Activated T-helper 17 cell treated with anti-CD3 and anti-CD28 coated beads, Interleukin-2, amount 50 U/mL, for 72 hours (primary cell): ENCODE results near the gene SCD. TPM values are rescaled to one million over a fixed set of nuclear protein-coding genes. Genes with fewer than 3 reads are reported as not detected.
"Not testable (repeated sequence)": the region's sequence is repeated elsewhere in the genome, so short reads cannot be mapped to it uniquely, and the experiment has no call there.

ENCODE experiments used
- ATAC-seq: fragments of 150-1000 bp; cut with Tn5 transposase; replicated peaks from 2 replicates; pipeline ENCODE4 v1.10.0; 2021; ENCODE audit warnings: mild to moderate bottlenecking, moderate library complexity
- H3K27ac Mint-ChIP-seq: one replicate; pipeline ENCODE4 v1.8.0; 2022; ENCODE audit warnings: mixed read lengths
- H3K27me3 Mint-ChIP-seq: one replicate; pipeline ENCODE4 v1.8.0; 2022; ENCODE audit warnings: mixed read lengths
- H3K36me3 Mint-ChIP-seq: one replicate; pipeline ENCODE4 v1.8.0; 2022; ENCODE audit warnings: low read depth, mild to moderate bottlenecking, mixed read lengths
- H3K4me1 Mint-ChIP-seq: one replicate; pipeline ENCODE4 v1.8.0; 2022; ENCODE audit warnings: mixed read lengths
- H3K4me3 Mint-ChIP-seq: one replicate; pipeline ENCODE4 v1.8.0; 2022; ENCODE audit warnings: mild to moderate bottlenecking, mixed read lengths
- H3K9me3 Mint-ChIP-seq: one replicate; pipeline ENCODE4 v1.8.0; 2022; ENCODE audit warnings: mixed read lengths
- total RNA-seq, 2 donors: library from RNA; stranded (reverse); gene quantifications; one replicate each; pipeline ENCODE4 v1.2.3, GENCODE V29; 2022

Gene SCD
- 100 to 1,000 TPM in 1 of 2 donors, 10 to 100 TPM in 1; 99.1 to 160 TPM for total RNA-seq

DNA sequence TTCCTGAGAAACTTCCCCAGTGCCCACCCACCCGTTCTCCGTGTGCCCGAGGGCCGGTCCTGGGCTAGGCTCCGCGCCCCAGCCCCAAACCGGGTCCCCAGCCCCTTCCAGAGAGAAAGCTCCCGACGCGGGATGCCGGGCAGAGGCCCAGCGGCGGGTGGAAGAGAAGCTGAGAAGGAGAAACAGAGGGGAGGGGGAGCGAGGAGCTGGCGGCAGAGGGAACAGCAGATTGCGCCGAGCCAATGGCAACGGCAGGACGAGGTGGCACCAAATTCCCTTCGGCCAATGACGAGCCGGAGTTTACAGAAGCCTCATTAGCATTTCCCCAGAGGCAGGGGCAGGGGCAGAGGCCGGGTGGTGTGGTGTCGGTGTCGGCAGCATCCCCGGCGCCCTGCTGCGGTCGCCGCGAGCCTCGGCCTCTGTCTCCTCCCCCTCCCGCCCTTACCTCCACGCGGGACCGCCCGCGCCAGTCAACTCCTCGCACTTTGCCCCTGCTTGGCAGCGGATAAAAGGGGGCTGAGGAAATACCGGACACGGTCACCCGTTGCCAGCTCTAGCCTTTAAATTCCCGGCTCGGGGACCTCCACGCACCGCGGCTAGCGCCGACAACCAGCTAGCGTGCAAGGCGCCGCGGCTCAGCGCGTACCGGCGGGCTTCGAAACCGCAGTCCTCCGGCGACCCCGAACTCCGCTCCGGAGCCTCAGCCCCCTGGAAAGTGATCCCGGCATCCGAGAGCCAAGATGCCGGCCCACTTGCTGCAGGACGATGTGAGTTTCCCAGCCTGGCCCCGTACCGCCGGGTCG, at the start of gene SCD:
SCD (plus strand) TSS at position 469 of the 803 bp plus-strand sequence; CDS start at position 741, 272 bp downstream.
- Mint-ChIP-seq H3K27me3 (peaks cover 4% of the 10 kb centered on the region), H3K9me3 (no peaks in the 10 kb centered on the region), H3K27ac (peak within 1 kb of the TSS; percentile 95), H3K4me1 (peaks cover 37% of the 10 kb centered on the region), H3K36me3 (peaks cover 70% of the 10 kb centered on the region), H3K4me3 (peak within 1 kb of the TSS; percentile 99)
- ATAC-seq = peak; percentile 92

DNA sequence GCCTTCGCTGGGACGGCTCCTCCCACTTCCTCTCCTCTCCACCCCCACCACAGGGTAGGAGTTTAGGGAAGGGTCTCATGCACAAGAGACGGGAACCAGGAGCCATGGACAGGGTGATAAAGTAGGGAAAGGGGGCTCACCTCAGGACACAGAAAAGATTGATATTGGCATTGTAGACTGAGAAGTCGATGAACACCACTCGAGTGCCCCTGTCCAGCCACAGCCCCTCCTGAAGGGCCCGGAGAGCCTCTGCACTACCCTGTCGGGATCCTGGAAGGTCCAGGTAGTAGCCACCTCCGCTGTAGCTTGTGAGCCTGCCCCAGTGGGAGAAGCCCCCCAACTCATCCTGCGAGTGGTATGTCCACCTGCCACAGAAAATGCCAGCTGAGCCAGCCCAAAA, 49.8 kb upstream of the SCD start:
- H3K27ac Mint-ChIP-seq = no peak overlapping the region
- H3K36me3 Mint-ChIP-seq = no peaks in the 10 kb centered on the region
- H3K4me1 Mint-ChIP-seq = no peaks in the 10 kb centered on the region
- no peak overlapping the region for H3K4me3 Mint-ChIP-seq
- H3K27me3 Mint-ChIP-seq = peaks cover 24% of the 10 kb centered on the region
- H3K9me3 Mint-ChIP-seq = no peaks in the 10 kb centered on the region
- no peak for ATAC-seq

DNA sequence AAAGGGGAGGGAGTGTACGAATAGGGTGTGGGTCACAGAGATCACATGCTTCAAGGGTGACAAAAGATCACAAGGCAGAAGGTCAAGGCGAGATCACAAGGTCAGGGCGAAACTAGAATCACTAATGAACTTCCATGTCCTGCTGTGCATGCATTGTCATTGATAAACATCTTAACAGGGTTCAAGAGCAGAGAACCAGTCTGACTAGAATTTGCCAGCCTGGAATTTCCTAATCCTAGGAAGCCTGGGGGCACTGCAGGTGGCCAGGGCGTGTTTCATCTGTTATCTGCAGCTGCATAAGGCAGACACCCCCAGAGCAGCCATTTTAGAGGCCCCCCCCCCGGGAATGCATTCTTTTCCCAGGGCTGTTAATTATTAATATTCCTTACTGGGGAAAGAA, 45.9 kb upstream of the SCD start:
- not testable (repeated sequence) for H3K4me1 Mint-ChIP-seq, ATAC-seq, H3K4me3 Mint-ChIP-seq, H3K36me3 Mint-ChIP-seq, H3K9me3 Mint-ChIP-seq, H3K27ac Mint-ChIP-seq
- peaks cover 19% of the 10 kb centered on the region for H3K27me3 Mint-ChIP-seq

DNA sequence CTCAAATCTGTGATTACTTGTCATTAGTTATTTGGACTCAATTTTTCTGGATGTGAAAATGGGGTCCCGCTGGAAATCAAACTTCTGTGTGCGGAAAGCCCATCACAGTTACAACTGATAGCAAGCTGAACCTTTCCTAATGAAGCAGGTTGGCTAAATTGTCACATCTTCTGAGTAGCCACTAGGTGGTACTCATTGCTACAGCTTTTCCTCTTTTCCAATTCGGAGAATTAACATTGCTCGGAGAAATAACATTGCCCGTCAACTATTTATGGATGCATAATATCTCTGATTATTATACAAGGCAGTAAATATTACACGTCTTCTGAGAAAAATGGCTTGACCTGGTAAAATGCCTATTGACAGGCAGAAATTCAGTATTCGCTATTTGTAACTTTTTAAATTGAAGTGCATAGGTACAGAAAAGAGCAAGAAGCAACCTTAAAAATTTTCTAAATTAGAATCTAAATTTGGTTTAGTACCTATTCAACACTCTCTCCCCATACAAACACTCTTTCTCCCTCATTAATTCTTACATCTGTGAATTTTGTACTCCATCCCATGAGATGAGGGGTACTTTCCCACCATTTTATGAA, 43.2 kb upstream of the SCD start:
- H3K4me3 Mint-ChIP-seq = no peak overlapping the region
- H3K27me3 Mint-ChIP-seq = peaks cover 16% of the 10 kb centered on the region
- ATAC-seq = no peak
- H3K9me3 Mint-ChIP-seq = no peaks in the 10 kb centered on the region
- no peaks in the 10 kb centered on the region for H3K36me3 Mint-ChIP-seq
- H3K27ac Mint-ChIP-seq = no peak overlapping the region
- H3K4me1 Mint-ChIP-seq = no peaks in the 10 kb centered on the region

DNA sequence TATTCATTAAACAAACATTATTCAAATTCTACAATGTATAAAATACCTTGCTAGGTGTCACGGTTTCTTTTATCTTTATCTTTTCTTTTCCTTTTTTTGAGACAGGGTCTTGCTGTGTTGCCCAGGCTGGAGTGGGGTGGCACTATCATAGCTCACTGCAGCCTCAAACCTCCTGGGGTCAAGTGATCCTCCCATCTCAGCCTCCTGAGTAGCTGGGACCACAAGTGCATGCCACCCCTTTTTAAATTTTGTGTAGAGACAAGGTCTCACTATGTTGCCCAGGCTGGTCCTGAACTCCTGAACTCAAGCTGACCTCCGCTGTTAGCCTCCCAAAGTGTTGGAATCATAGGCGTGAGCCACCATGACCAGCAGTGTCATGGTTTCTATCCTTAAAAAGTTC, 42.6 kb upstream of the SCD start:
- no peak overlapping the region for H3K27ac Mint-ChIP-seq
- H3K4me3 Mint-ChIP-seq = no peak overlapping the region
- no peaks in the 10 kb centered on the region for H3K9me3 Mint-ChIP-seq
- H3K27me3 Mint-ChIP-seq = peaks cover 18% of the 10 kb centered on the region
- no peak for ATAC-seq
- no peaks in the 10 kb centered on the region for H3K36me3 Mint-ChIP-seq
- H3K4me1 Mint-ChIP-seq = no peaks in the 10 kb centered on the region

DNA sequence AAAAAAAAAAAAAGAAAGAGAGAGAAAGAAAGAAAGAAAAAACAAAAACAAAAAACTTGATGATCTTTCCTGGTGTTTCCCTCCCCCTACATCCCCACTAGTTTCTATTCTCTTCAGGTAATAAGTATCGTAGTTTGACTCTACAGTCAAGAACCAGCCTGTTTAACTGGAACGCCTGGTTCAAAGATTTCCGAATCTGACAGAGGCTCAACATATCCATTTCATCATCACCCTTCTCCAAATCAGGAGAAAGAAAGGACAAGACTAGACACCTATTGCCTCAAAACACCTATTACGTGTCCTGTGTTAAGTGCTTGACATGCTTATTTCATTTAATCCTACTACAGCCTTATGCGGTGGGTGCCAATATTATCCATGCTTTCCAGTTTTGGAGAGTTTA, 40.2 kb upstream of the SCD start:
- Mint-ChIP-seq H3K27ac (no peak overlapping the region), H3K9me3 (no peaks in the 10 kb centered on the region), H3K4me3 (no peak overlapping the region), H3K36me3 (no peaks in the 10 kb centered on the region), H3K27me3 (peaks cover 30% of the 10 kb centered on the region), H3K4me1 (no peaks in the 10 kb centered on the region)
- ATAC-seq = no peak

DNA sequence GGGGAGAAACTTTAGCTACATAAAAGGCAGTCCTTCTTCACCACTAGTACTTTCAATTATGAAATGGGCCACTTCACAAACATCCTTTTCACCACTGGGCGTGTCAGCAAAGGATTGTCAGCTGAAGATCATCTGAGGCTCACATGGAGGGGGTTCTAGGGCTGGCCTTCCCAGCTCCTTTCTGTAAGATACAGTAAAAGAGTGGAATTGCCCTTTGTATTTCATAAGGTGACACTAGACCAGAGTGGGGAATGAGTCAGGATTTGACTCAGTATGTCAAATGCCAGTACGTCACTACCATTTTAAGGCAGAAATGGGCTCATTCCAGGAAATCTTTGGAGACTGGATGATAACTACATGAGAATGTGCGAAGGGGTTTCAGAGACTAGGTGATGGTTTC, 39.3 kb upstream of the SCD start:
- H3K4me1 Mint-ChIP-seq = no peaks in the 10 kb centered on the region

DNA sequence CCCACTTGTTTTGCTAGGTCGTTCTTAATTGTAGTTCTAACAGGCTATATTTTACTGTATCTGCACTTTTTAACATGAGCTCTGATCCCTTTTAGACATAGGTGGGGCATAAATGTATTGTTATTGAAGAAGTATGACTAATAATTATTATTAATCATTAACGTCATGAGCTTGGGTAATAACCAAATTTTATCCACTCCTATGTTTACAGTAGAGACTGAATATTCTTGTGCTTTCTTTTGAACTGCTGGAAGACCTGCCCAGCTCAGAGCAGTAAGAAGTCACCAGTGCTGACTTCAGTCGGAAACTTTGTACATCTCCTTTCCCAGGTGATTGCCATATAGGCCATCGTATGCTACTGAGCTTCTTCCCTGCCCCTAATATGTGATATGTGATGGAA, 35.7 kb upstream of the SCD start:
- Mint-ChIP-seq H3K9me3 (no peaks in the 10 kb centered on the region), H3K27me3 (peaks cover 48% of the 10 kb centered on the region), H3K4me1 (no peaks in the 10 kb centered on the region)

More for the DNA sequence above, 39.3 kb upstream of the SCD start:
- no peak for ATAC-seq
- Mint-ChIP-seq H3K27ac (no peak overlapping the region), H3K27me3 (peaks cover 35% of the 10 kb centered on the region), H3K4me3 (no peak overlapping the region), H3K36me3 (no peaks in the 10 kb centered on the region), H3K9me3 (no peaks in the 10 kb centered on the region)

DNA sequence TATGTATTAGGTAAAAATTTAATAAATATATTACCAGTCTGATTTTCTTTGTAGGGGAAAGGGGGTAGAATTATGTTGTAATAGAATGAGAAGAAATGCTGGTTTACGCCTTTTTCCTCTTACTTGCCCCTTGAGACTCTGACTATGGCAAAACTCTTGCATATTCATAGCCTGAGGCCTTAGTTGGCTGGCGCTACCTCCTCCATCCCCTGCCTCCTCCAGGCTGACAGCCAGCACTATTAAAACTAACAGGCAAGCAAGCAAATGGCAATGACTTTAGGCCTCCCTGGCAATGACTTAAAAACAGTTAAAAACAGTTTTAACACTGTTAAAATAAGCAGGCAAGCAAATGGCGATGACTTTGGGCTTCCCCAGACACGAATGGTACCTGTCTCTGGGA, 31.4 kb upstream of the SCD start:
- Mint-ChIP-seq H3K27ac (no peak overlapping the region), H3K36me3 (no peaks in the 10 kb centered on the region), H3K27me3 (peaks cover 47% of the 10 kb centered on the region), H3K4me3 (no peak overlapping the region), H3K9me3 (no peaks in the 10 kb centered on the region), H3K4me1 (no peaks in the 10 kb centered on the region)
- no peak for ATAC-seq

More for the DNA sequence above, 35.7 kb upstream of the SCD start:
- no peak overlapping the region for H3K4me3 Mint-ChIP-seq
- no peak for ATAC-seq
- no peaks in the 10 kb centered on the region for H3K36me3 Mint-ChIP-seq
- H3K27ac Mint-ChIP-seq = no peak overlapping the region

DNA sequence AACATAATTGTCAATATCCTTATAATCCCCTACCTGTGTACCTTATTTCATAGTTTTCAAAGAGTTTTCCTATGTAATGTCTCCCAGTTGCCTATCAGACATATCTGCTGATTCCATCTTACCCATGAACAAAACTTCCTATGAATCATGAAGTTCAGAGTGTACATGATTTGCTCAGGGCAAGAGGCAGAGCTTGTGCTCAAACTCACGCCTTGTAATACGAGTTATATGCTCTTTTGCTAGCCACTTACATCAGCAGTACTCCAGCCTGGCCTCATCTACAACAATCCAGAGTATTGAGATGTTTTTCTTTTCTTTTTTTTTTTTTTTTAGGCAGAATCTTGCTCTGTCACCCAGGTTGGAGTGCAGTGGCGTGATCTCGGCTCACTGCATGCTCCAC, 28.8 kb upstream of the SCD start:
- no peak for ATAC-seq
- Mint-ChIP-seq H3K36me3 (no peaks in the 10 kb centered on the region), H3K9me3 (no peaks in the 10 kb centered on the region), H3K27me3 (peaks cover 25% of the 10 kb centered on the region), H3K4me3 (no peak overlapping the region), H3K27ac (no peak overlapping the region), H3K4me1 (no peaks in the 10 kb centered on the region)

DNA sequence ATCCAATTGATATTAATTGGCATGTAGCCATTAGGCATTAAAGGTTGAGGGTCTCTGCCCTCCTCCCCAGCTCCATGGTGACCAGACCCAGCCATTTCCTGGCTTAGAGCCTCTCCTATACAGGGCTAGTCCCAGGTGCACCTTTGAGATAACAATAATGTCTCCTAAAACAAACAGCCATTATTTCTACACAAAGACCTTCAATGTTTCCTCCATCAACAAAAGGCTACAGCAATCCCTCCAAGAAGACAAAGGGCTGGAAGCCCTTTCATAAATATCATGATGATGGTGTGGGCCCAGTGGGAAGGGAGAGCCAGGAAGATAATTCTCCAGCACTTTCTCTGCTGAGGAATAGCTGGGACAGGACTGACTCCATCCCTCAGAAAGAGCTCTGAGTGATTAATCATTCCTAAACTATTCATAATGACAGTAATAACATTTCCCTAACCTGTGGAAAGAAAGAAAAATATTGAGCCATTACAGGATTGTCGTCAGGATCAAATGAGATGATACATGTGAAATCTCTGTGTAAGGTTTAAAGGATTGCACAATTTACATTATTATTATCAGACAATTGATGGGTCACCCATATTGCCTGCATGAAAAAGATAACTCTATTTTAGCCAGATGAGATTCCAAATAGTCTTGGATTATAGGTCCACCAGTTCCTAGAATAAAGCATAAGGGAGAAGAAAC, 27.2 kb upstream of the SCD start:
- H3K36me3 Mint-ChIP-seq = no peaks in the 10 kb centered on the region
- ATAC-seq = no peak
- peaks cover 16% of the 10 kb centered on the region for H3K27me3 Mint-ChIP-seq
- no peaks in the 10 kb centered on the region for H3K4me1 Mint-ChIP-seq
- no peaks in the 10 kb centered on the region for H3K9me3 Mint-ChIP-seq
- no peak overlapping the region for H3K27ac Mint-ChIP-seq
- no peak overlapping the region for H3K4me3 Mint-ChIP-seq

DNA sequence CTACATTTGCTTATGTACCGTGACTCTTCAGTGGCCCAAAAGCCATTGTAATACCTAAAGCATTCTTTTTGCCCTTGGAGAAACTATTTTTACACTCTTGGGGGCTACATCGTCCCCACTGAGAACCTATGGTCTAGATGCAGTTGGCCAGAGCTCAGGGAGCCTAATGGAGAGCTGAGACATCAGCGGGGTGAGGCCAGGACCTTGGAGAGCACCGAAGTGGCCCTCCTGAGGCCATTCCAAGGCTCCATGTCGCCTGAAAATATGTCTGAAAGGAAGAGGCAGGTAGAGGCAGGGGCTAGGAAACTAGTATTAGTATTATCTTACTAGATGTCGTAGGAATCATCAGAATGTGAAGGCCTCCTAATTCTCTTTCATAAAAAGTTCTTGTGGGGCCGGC, 21.9 kb upstream of the SCD start:
- H3K9me3 Mint-ChIP-seq = no peaks in the 10 kb centered on the region
- ATAC-seq = no peak
- H3K27ac Mint-ChIP-seq = no peak overlapping the region
- no peaks in the 10 kb centered on the region for H3K4me1 Mint-ChIP-seq
- H3K4me3 Mint-ChIP-seq = no peak overlapping the region
- no peaks in the 10 kb centered on the region for H3K36me3 Mint-ChIP-seq
- H3K27me3 Mint-ChIP-seq = peaks cover 3% of the 10 kb centered on the region

DNA sequence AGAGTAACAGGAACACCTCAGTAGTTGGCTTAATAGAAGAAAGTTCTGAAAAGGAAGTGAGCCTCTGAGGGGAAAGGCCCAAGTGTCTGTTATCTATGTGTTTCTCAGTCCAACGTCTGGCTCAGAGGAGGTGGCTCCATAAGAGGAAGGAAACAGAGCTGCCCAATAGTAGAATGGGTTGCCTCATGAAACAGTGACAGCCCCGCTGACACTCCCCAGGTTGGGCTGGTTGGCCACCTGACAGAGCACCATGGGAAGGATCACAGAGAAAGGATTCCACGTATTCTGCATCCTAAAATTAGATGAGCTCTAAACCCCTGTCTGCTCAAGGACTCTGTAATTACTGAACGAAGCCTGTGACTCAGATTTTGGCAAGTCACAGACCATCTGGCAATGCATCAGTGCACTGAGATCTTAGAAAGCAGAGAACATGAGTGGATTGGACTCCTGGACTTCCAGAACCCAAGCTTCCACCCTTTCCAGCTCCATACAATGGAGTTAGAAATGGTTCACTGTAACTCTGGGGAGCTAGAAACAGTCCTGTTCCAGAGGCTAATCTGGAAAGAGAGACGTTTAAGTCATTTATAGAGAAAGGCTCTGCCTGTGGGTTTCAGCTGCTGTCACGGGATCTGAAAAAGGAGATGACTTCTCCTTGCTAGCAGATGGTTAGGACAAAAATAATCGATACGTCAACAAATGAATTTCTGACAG, 19.9 kb upstream of the SCD start:
- peak; percentile 92 for ATAC-seq
- peak overlapping the region; percentile 7 for H3K4me3 Mint-ChIP-seq
- H3K9me3 Mint-ChIP-seq = no peaks in the 10 kb centered on the region
- H3K36me3 Mint-ChIP-seq = no peaks in the 10 kb centered on the region
- peak overlapping the region; percentile 46 for H3K27ac Mint-ChIP-seq
- peaks cover 7% of the 10 kb centered on the region for H3K27me3 Mint-ChIP-seq
- H3K4me1 Mint-ChIP-seq = no peaks in the 10 kb centered on the region

DNA sequence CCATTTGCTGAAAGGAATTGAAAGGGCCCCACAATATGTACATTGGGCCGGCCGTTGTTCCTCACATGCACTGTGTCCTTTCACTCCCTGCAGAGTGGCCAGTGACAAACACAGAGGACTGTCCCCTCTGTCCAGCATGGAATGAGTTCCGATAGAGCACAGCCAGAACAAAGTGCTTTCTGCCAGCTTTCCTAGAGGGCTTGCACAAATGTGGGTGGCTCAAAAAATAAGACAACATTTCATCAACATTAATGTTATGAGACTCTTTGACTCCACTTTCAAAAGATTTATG, 19.4 kb upstream of the SCD start:
- Mint-ChIP-seq H3K4me1 (no peaks in the 10 kb centered on the region), H3K9me3 (no peaks in the 10 kb centered on the region), H3K27me3 (peaks cover 8% of the 10 kb centered on the region), H3K4me3 (no peak overlapping the region), H3K36me3 (no peaks in the 10 kb centered on the region), H3K27ac (no peak overlapping the region)
- no peak for ATAC-seq
